CD4-positive, alpha-beta T cell (primary cell): ENCODE data around the gene KCND3. TPM values are rescaled to one million over a fixed set of nuclear protein-coding genes. Genes with fewer than 3 reads are reported as not detected.
"Not testable (repeated sequence)": the region's sequence is repeated elsewhere in the genome, so short reads cannot be mapped to it uniquely, and the experiment has no call there.

Source experiments
- ATAC-seq: fragments of 200-7000 bp; cut with Tn5 transposase; one replicate; pipeline ENCODE4 v1.10.0; 2022; ENCODE audit warnings: mild to moderate bottlenecking; ENCODE audit not compliant: poor library complexity
- CTCF ChIA-PET: fragments of 350-600 bp; sonication (Branson Sonifier 250); formaldehyde crosslinking; loops from one replicate; lab custom pipeline; 2021; ENCODE audit warnings: antibody characterized with exemption, inconsistent platforms; lab: Charles Lee
- POLR2A ChIA-PET: fragments of 350-600 bp; sonication (Branson Sonifier 250); formaldehyde crosslinking; loops from one replicate; lab custom pipeline; 2021; ENCODE audit warnings: antibody characterized with exemption, inconsistent platforms; lab: Charles Lee
- DNase-seq, 14 experiments: peaks; one replicate each; pipeline ENCODE4 v3.0.0-alpha.2; 2013 to 2020; ENCODE audit warnings: mixed read lengths in 2 of 14
- H3K27ac ChIP-seq, 2 donors: one replicate each; pipeline versions ENCODE4 v1.5.1 to v1.7.0; 2013; ENCODE audit warnings: low read length in 2 of 2, low read depth in 1 of 2, mild to moderate bottlenecking in 1 of 2
- H3K27me3 ChIP-seq, 2 experiments: 1 replicate in 1 of 2; 2 replicates in 1 of 2; pipeline versions ENCODE4 v1.6.1 to v1.7.0; 2013; ENCODE audit warnings: low read length in 2 of 2, control low read depth in 1 of 2, mild to moderate bottlenecking in 1 of 2, moderate library complexity in 1 of 2; ENCODE audit not compliant: insufficient read depth in 2 of 2, control insufficient read depth in 1 of 2
- H3K36me3 ChIP-seq: one replicate; pipeline ENCODE4 v1.6.1; 2013; ENCODE audit warnings: low read length, control low read depth; ENCODE audit not compliant: insufficient read depth
- H3K4me1 ChIP-seq: one replicate; pipeline ENCODE4 v1.6.1; 2013; ENCODE audit warnings: low read length, control low read depth; ENCODE audit not compliant: insufficient read depth
- H3K4me3 ChIP-seq: one replicate; pipeline ENCODE4 v1.5.1; 2013; ENCODE audit warnings: mild to moderate bottlenecking, low read length, moderate library complexity
- H3K9me3 ChIP-seq, 2 experiments: 1 replicate in 1 of 2; 2 replicates in 1 of 2; pipeline versions ENCODE4 v1.6.1 to v1.7.0; 2013; ENCODE audit warnings: low read length in 2 of 2, mild to moderate bottlenecking in 2 of 2, control low read depth in 1 of 2, moderate library complexity in 1 of 2; ENCODE audit not compliant: control insufficient read depth in 1 of 2, insufficient read depth in 1 of 2
- H3K27ac Mint-ChIP-seq: one replicate; pipeline ENCODE4 v1.8.0; 2020; ENCODE audit warnings: mixed read lengths
- H3K27me3 Mint-ChIP-seq: one replicate; pipeline ENCODE4 v1.8.0; 2021; ENCODE audit warnings: mixed read lengths
- H3K36me3 Mint-ChIP-seq: one replicate; pipeline ENCODE4 v1.8.0; 2021; ENCODE audit warnings: low read depth, mixed read lengths
- H3K4me1 Mint-ChIP-seq: one replicate; pipeline ENCODE4 v1.8.0; 2021; ENCODE audit warnings: low read depth, mixed read lengths
- H3K4me3 Mint-ChIP-seq: one replicate; pipeline ENCODE4 v1.8.0; 2020; ENCODE audit warnings: mild to moderate bottlenecking, mixed read lengths
- H3K9me3 Mint-ChIP-seq: one replicate; pipeline ENCODE4 v1.8.0; 2020; ENCODE audit warnings: mixed read lengths
- CTCF ChIP-seq: fragments of 200-600 bp; IDR thresholded peaks from one replicate; pipeline ENCODE4 v1.8.0; 2022; ENCODE audit warnings: antibody characterized with exemption, mild to moderate bottlenecking
- intact Hi-C, 2 experiments: fragments of 100-400 bp; cut with DNase I in 1 of 2; cut with micrococcal nuclease in 1 of 2; formaldehyde crosslinking; loops; one replicate each; pipeline versions ENCODE4 v1.15.1 to v1.9.0; 2023 to 2025; cut with DNase I, micrococcal nuclease
- total RNA-seq, 174 experiments: library from RNA in 2 of 174; stranded (reverse) in 2 of 174; gene quantifications; one replicate each; pipeline ENCODE4 v1.2.3 and lab custom pipeline; 2021 to 2026

The KCND3 gene
- total RNA-seq, 2 experiments from 2014 or later = 0.05 TPM; not detected in 1

- Mint-ChIP-seq H3K27me3 (peaks cover 13% of the 10 kb centered on the region), H3K27ac (no peak overlapping the region), H3K36me3 (no peaks in the 10 kb centered on the region), H3K4me1 (no peaks in the 10 kb centered on the region), H3K9me3 (no peaks in the 10 kb centered on the region), H3K4me3 (no peak overlapping the region)
- no peak for DNase-seq
- intact Hi-C loops = loop anchor here in 1 of 2 experiments (2.0 to 5.0 kb wide), 2 partner anchors 239 to 265 kb away; no protein-coding TSS in a partner anchor
- Histone ChIP-seq H3K9me3 (no peaks in the 10 kb centered on the region), H3K27ac (no peak overlapping the region), H3K36me3 (no peaks in the 10 kb centered on the region), H3K4me1 (no peaks in the 10 kb centered on the region), H3K27me3 (peaks cover 5 to 6% of the 10 kb centered on the region in 2 experiments), H3K4me3 (no peak overlapping the region)
- POLR2A ChIA-PET = no interaction called here
- CTCF ChIA-PET = interaction anchor here (1.4 kb wide), 1 partner anchor 32 kb away, joined by 4 read pairs; no protein-coding TSS in a partner anchor
- TF ChIP-seq CTCF = no peak
- no peak for ATAC-seq
Observed at GRCh38 chr1:111745675-111746613, 243.5 kb downstream of the KCND3 start.

- Mint-ChIP-seq H3K9me3 (no peaks in the 10 kb centered on the region), H3K4me1 (peaks cover 9% of the 10 kb centered on the region), H3K36me3 (no peaks in the 10 kb centered on the region), H3K27me3 (peaks cover 30% of the 10 kb centered on the region), H3K4me3 (no peak overlapping the region), H3K27ac (no peak overlapping the region)
- Histone ChIP-seq H3K27me3 (peaks cover 17 to 19% of the 10 kb centered on the region in 2 experiments), H3K4me1 (peaks cover 18% of the 10 kb centered on the region), H3K36me3 (no peaks in the 10 kb centered on the region), H3K9me3 (no peaks in the 10 kb centered on the region), H3K27ac (no peak overlapping the region), H3K4me3 (no peak overlapping the region)
- no peak for DNase-seq
- CTCF ChIA-PET = interaction anchor here (1.2 to 2.4 kb wide), 3 partner anchors 11 to 236 kb away, joined by 3 to 6 read pairs (median 6); partner anchors contain the start of gene DDX20
- POLR2A ChIA-PET = interaction anchor here (1.0 kb wide), 1 partner anchor 11 kb away, joined by 3 read pairs; no protein-coding TSS in a partner anchor
- intact Hi-C loops = no loop called here
- no peak for TF ChIP-seq CTCF
- no peak for ATAC-seq
Observed at GRCh38 chr1:111743679-111744101, 245.8 kb downstream of the KCND3 start.

- peaks cover 32% of the 10 kb centered on the region for H3K27me3 Mint-ChIP-seq
- CTCF ChIA-PET = interaction anchor here (1.1 to 2.4 kb wide), 3 partner anchors 12 to 29 kb away, joined by 3 to 6 read pairs (median 3); partner anchors contain the start of gene DDX20
- peak in 1 of 14 experiments; percentile 6 for DNase-seq
Observed at GRCh38 chr1:111742938-111743549, 246.4 kb downstream of the KCND3 start.

GRCh38 chr1:111742292-111742691 is 247.2 kb downstream of the KCND3 start:
- peaks cover 32% of the 10 kb centered on the region for H3K27me3 Mint-ChIP-seq
- H3K36me3 ChIP-seq, POLR2A ChIA-PET, H3K27ac Mint-ChIP-seq, H3K9me3 Mint-ChIP-seq, H3K27ac ChIP-seq, DNase-seq, H3K4me3 Mint-ChIP-seq, H3K36me3 Mint-ChIP-seq, H3K4me3 ChIP-seq, intact Hi-C loops, H3K9me3 ChIP-seq, ATAC-seq: not testable (repeated sequence)
- H3K4me1 Mint-ChIP-seq = peaks cover 21% of the 10 kb centered on the region
- Histone ChIP-seq H3K4me1 (peaks cover 30% of the 10 kb centered on the region), H3K27me3 (peaks cover 25 to 27% of the 10 kb centered on the region in 2 experiments)
- CTCF ChIA-PET = interaction anchor here (1.1 to 2.4 kb wide), 3 partner anchors 13 to 28 kb away, joined by 3 to 6 read pairs (median 3); partner anchors contain the start of gene DDX20

More at GRCh38 chr1:111742938-111743549, 246.4 kb downstream of the KCND3 start:
- H3K4me3 Mint-ChIP-seq = no peak overlapping the region
- no peak overlapping the region for H3K27ac Mint-ChIP-seq
- Histone ChIP-seq H3K4me1 (peaks cover 25% of the 10 kb centered on the region), H3K27me3 (peaks cover 19 to 20% of the 10 kb centered on the region in 2 experiments), H3K27ac (no peak overlapping the region), H3K36me3 (no peaks in the 10 kb centered on the region), H3K4me3 (no peak overlapping the region), H3K9me3 (no peaks in the 10 kb centered on the region)
- no peak for ATAC-seq
- no peaks in the 10 kb centered on the region for H3K9me3 Mint-ChIP-seq
- intact Hi-C loops = no loop called here
- no peak for TF ChIP-seq CTCF
- H3K36me3 Mint-ChIP-seq = no peaks in the 10 kb centered on the region
- POLR2A ChIA-PET = no interaction called here
- H3K4me1 Mint-ChIP-seq = peaks cover 13% of the 10 kb centered on the region
